Effector memory CD8-positive, alpha-beta T cell (primary cell): Measurements from ENCODE around the gene ZNF423.

Source experiments
- ATAC-seq: fragments of 150-1000 bp; cut with Tn5 transposase; replicated peaks from 2 replicates; pipeline ENCODE4 v1.10.0; 2021; ENCODE audit warnings: mild to moderate bottlenecking, moderate library complexity
- DNase-seq, 3 experiments: peaks; one replicate each; pipeline ENCODE4 v3.0.0; 2021
- H3K27ac Mint-ChIP-seq, 2 donors: one replicate each; pipeline ENCODE4 v1.8.0; 2022; ENCODE audit warnings: mild to moderate bottlenecking in 2 of 2, mixed read lengths in 2 of 2, moderate library complexity in 2 of 2
- H3K27me3 Mint-ChIP-seq, 2 donors: one replicate each; pipeline ENCODE4 v1.8.0; 2022; ENCODE audit warnings: mixed read lengths in 2 of 2
- H3K36me3 Mint-ChIP-seq: one replicate; pipeline ENCODE4 v1.8.0; 2022; ENCODE audit warnings: mild to moderate bottlenecking, moderate library complexity, mixed read lengths; ENCODE audit not compliant: insufficient read depth
- H3K4me1 Mint-ChIP-seq, 2 donors: one replicate each; pipeline ENCODE4 v1.8.0; 2022; ENCODE audit warnings: low read depth in 2 of 2, mixed read lengths in 2 of 2
- H3K4me3 Mint-ChIP-seq, 2 donors: one replicate each; pipeline ENCODE4 v1.8.0; 2022; ENCODE audit warnings: mild to moderate bottlenecking in 2 of 2, mixed read lengths in 2 of 2, moderate library complexity in 2 of 2
- H3K9me3 Mint-ChIP-seq, 2 donors: one replicate each; pipeline ENCODE4 v1.8.0; 2022; ENCODE audit warnings: mixed read lengths in 2 of 2

The ZNF423 gene

GRCh38 chr16:49608779-49609178 is 247.1 kb downstream of the ZNF423 start:
- Mint-ChIP-seq H3K36me3 (no peaks in the 10 kb centered on the region), H3K27ac (no peak overlapping the region), H3K4me3 (no peak overlapping the region), H3K27me3 (peaks cover 50 to 58% of the 10 kb centered on the region in 2 donors), H3K4me1 (no peaks in the 10 kb centered on the region), H3K9me3 (no peaks in the 10 kb centered on the region)
- ATAC-seq = no peak
- DNase-seq = no peak

GRCh38 chr16:49608098-49608497 is 247.8 kb downstream of the ZNF423 start:
- H3K9me3 Mint-ChIP-seq = no peaks in the 10 kb centered on the region
- no peaks in the 10 kb centered on the region for H3K4me1 Mint-ChIP-seq
- H3K27me3 Mint-ChIP-seq = peaks cover 50 to 60% of the 10 kb centered on the region in 2 donors
- DNase-seq (no peak), ATAC-seq (no peak)
- H3K4me3 Mint-ChIP-seq = no peak overlapping the region
- no peaks in the 10 kb centered on the region for H3K36me3 Mint-ChIP-seq
- no peak overlapping the region for H3K27ac Mint-ChIP-seq

GRCh38 chr16:49605536-49606254 is 250.2 kb downstream of the ZNF423 start:
- ATAC-seq = no peak
- H3K36me3 Mint-ChIP-seq = no peaks in the 10 kb centered on the region
- DNase-seq = no peak
- no peak overlapping the region for H3K27ac Mint-ChIP-seq
- no peaks in the 10 kb centered on the region for H3K4me1 Mint-ChIP-seq
- peaks cover 50 to 78% of the 10 kb centered on the region in 2 donors for H3K27me3 Mint-ChIP-seq
- H3K4me3 Mint-ChIP-seq = no peak overlapping the region
- H3K9me3 Mint-ChIP-seq = no peaks in the 10 kb centered on the region

GRCh38 chr16:49604602-49605001 is 251.3 kb downstream of the ZNF423 start:
- H3K9me3 Mint-ChIP-seq = no peaks in the 10 kb centered on the region
- no peaks in the 10 kb centered on the region for H3K36me3 Mint-ChIP-seq
- no peak for ATAC-seq
- H3K27me3 Mint-ChIP-seq = peaks cover 44 to 83% of the 10 kb centered on the region in 2 donors
- H3K27ac Mint-ChIP-seq = no peak overlapping the region
- no peak overlapping the region for H3K4me3 Mint-ChIP-seq
- DNase-seq = no peak
- no peaks in the 10 kb centered on the region for H3K4me1 Mint-ChIP-seq

GRCh38 chr16:49603956-49604355 is 252.0 kb downstream of the ZNF423 start:
- Mint-ChIP-seq H3K4me1 (no peaks in the 10 kb centered on the region), H3K4me3 (no peak overlapping the region), H3K36me3 (no peaks in the 10 kb centered on the region), H3K9me3 (no peaks in the 10 kb centered on the region), H3K27me3 (peaks cover 37 to 83% of the 10 kb centered on the region in 2 donors), H3K27ac (no peak overlapping the region)
- no peak for DNase-seq
- ATAC-seq = no peak

- peaks cover 28 to 79% of the 10 kb centered on the region in 2 donors for H3K27me3 Mint-ChIP-seq
- H3K9me3 Mint-ChIP-seq = no peaks in the 10 kb centered on the region
- no peak for ATAC-seq
- H3K36me3 Mint-ChIP-seq = no peaks in the 10 kb centered on the region
- no peaks in the 10 kb centered on the region for H3K4me1 Mint-ChIP-seq
- H3K27ac Mint-ChIP-seq = no peak overlapping the region
- no peak overlapping the region for H3K4me3 Mint-ChIP-seq
- DNase-seq = no peak
Measured at GRCh38 chr16:49602976-49603310, 253.0 kb downstream of the ZNF423 start.

GRCh38 chr16:49602201-49602975 is 253.5 kb downstream of the ZNF423 start:
- no peak for ATAC-seq
- Mint-ChIP-seq H3K27ac (no peak overlapping the region), H3K36me3 (no peaks in the 10 kb centered on the region), H3K4me1 (no peaks in the 10 kb centered on the region), H3K9me3 (no peaks in the 10 kb centered on the region), H3K27me3 (peaks cover 23 to 79% of the 10 kb centered on the region in 2 donors), H3K4me3 (no peak overlapping the region)
- no peak for DNase-seq

- no peak overlapping the region for H3K4me3 Mint-ChIP-seq
- H3K27me3 Mint-ChIP-seq = peaks cover 17 to 75% of the 10 kb centered on the region in 2 donors
- ATAC-seq (no peak), DNase-seq (no peak)
- no peak overlapping the region for H3K27ac Mint-ChIP-seq
- H3K36me3 Mint-ChIP-seq = no peaks in the 10 kb centered on the region
- H3K9me3 Mint-ChIP-seq = no peaks in the 10 kb centered on the region
- H3K4me1 Mint-ChIP-seq = no peaks in the 10 kb centered on the region
Measured at GRCh38 chr16:49601576-49601975, 254.3 kb downstream of the ZNF423 start.

GRCh38 chr16:49600976-49601375 is 254.9 kb downstream of the ZNF423 start:
- Mint-ChIP-seq H3K9me3 (no peaks in the 10 kb centered on the region), H3K27me3 (peaks cover 12 to 69% of the 10 kb centered on the region in 2 donors), H3K4me1 (no peaks in the 10 kb centered on the region), H3K4me3 (no peak overlapping the region), H3K36me3 (no peaks in the 10 kb centered on the region), H3K27ac (no peak overlapping the region)
- no peak for ATAC-seq
- no peak for DNase-seq

- no peak overlapping the region for H3K4me3 Mint-ChIP-seq
- H3K9me3 Mint-ChIP-seq = no peaks in the 10 kb centered on the region
- ATAC-seq = no peak
- H3K27ac Mint-ChIP-seq = no peak overlapping the region
- H3K36me3 Mint-ChIP-seq = no peaks in the 10 kb centered on the region
- DNase-seq = no peak
- peaks cover 7 to 64% of the 10 kb centered on the region in 2 donors for H3K27me3 Mint-ChIP-seq
- no peaks in the 10 kb centered on the region for H3K4me1 Mint-ChIP-seq
Measured at GRCh38 chr16:49600536-49600935, 255.4 kb downstream of the ZNF423 start.

- no peaks in the 10 kb centered on the region for H3K4me1 Mint-ChIP-seq
- no peak for ATAC-seq
- H3K27me3 Mint-ChIP-seq = peaks cover under 1 to 64% of the 10 kb centered on the region in 2 donors
- H3K4me3 Mint-ChIP-seq = no peak overlapping the region
- no peak overlapping the region for H3K27ac Mint-ChIP-seq
- no peaks in the 10 kb centered on the region for H3K36me3 Mint-ChIP-seq
- no peak for DNase-seq
- H3K9me3 Mint-ChIP-seq = no peaks in the 10 kb centered on the region
Measured at GRCh38 chr16:49599704-49600103, 256.2 kb downstream of the ZNF423 start.

GRCh38 chr16:49599281-49599680 is 256.6 kb downstream of the ZNF423 start:
- Mint-ChIP-seq H3K9me3 (no peaks in the 10 kb centered on the region), H3K4me3 (no peak overlapping the region), H3K4me1 (no peaks in the 10 kb centered on the region), H3K36me3 (no peaks in the 10 kb centered on the region), H3K27ac (no peak overlapping the region), H3K27me3 (peaks cover 4 to 64% of the 10 kb centered on the region in 2 donors)
- DNase-seq (no peak), ATAC-seq (no peak)

GRCh38 chr16:49598383-49599170 is 257.3 kb downstream of the ZNF423 start:
- Mint-ChIP-seq H3K36me3 (no peaks in the 10 kb centered on the region), H3K9me3 (no peaks in the 10 kb centered on the region), H3K4me1 (no peaks in the 10 kb centered on the region), H3K27me3 (peaks cover 6 to 64% of the 10 kb centered on the region in 2 donors), H3K27ac (no peak overlapping the region), H3K4me3 (no peak overlapping the region)
- DNase-seq = no peak
- ATAC-seq = no peak
